Liver (tissue), 2 donors: ENCODE measurements around the gene MLEC.

Experiments
- CTCF ChIP-seq: fragments of 150-350 bp; IDR thresholded peaks from 2 replicates; pipeline ENCODE4 v1.5.1; 2017; ENCODE audit warnings: improper control_type of control experiment, low read depth, low read length; ENCODE audit not compliant: missing input control
- REST ChIP-seq: IDR thresholded peaks from 2 replicates; pipeline ENCODE4 v1.6.1; 2016; ENCODE audit warnings: antibody characterized with exemption, mild to moderate bottlenecking
- donor health status: healthy.

DNA sequence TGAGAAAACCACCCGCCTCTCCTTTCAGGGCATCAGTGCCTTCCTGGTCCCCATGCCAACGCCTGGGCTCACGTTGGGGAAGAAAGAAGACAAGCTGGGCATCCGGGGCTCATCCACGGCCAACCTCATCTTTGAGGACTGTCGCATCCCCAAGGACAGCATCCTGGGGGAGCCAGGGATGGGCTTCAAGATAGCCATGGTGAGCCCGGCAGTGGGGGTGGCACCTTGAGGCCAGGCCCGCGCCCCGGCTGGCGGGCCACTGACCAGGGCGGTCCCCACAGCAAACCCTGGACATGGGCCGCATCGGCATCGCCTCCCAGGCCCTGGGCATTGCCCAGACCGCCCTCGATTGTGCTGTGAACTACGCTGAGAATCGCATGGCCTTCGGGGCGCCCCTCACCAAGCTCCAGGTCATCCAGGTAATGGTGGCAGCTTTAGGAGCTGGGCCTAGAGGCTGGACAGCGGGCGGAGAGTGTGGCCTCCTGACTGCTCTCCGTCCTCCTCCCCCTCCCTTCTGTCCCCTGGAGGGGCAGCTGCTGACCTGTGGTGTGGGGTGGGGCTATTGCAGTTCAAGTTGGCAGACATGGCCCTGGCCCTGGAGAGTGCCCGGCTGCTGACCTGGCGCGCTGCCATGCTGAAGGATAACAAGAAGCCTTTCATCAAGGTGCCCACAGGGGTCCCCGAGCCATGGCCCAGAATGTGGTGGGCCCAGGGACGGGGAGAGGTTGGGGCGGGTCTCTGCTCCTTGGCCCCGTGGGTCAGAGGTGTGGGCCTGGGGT is 51.5 kb downstream of the MLEC start:
- TF ChIP-seq REST (no peak), CTCF (no peak)
